HG02884 (cell line): ENCODE data around the gene FKBP9.
"Not testable (repeated sequence)": the region's sequence is repeated elsewhere in the genome, so short reads cannot be mapped to it uniquely, and the experiment has no call there.

Experiments
- ATAC-seq: cut with Tn5 transposase; IDR thresholded peaks from one replicate; pipeline ENCODE4 v1.9.1; 2021; ENCODE audit warnings: mild to moderate bottlenecking, moderate library complexity; ENCODE audit not compliant: unreplicated experiment

Gene FKBP9

DNA sequence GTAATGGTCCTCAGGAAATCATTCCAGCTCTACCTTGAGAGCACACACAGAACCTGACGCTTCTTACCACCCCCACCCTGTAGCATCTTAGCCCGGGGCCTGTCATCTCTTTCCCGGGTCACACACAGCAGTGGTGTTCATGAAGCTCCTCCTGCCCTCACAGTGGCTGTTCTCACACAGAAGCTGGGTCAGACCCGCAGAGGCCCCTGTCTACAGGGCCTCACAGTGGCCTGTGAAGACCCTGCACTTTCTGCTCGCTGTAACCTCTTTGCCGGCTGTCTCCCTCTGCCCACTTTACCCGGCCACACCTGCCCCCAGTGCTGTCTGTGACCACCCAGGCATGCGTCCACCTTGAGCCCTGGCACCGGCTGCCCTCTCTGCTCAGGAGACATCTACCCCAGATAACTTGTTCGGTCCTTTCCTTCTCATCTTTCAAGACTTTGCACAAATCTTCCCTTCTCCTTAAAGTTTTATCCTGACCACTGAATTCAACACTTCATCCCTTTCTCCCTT, 46.9 kb downstream of the FKBP9 start:
- not testable (repeated sequence) for ATAC-seq

DNA sequence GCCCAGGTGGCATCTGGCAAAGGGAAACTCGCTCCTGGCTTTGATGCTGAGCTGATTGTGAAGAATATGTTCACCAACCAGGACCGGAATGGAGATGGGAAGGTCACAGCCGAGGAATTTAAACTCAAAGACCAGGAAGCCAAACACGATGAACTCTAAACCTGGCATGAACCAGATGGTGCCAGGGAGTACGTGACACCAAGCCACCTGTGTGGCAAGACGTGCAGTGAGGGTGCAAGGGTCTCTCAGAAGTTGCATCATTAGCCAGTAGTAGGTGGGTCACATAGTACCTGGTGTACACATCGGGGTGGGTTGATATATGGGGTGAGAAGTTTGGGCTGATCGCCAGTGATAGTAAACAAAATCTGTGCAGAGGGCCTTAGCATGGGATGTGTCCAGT, 48.0 kb downstream of the FKBP9 start:
- not testable (repeated sequence) for ATAC-seq

DNA sequence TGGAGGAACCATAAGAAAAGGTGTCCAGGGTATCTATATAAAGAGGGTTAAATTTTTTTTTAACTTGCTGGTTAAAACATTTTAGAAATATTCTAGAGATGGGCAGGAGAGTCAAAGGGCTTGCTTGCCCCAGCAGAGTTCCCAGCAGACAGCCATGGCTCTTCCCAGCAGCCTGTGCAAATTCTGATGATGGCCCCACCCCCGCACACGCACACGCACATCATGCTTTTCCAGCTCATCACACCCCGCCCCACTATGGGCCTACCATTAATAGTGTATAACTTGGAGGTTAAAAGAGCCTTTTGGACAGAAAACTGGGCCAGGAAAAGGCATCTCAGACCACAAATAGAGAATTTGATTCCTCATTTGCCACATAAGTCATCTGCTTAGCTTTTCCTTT, 48.5 kb downstream of the FKBP9 start:
- ATAC-seq, result not testable (repeated sequence)

DNA sequence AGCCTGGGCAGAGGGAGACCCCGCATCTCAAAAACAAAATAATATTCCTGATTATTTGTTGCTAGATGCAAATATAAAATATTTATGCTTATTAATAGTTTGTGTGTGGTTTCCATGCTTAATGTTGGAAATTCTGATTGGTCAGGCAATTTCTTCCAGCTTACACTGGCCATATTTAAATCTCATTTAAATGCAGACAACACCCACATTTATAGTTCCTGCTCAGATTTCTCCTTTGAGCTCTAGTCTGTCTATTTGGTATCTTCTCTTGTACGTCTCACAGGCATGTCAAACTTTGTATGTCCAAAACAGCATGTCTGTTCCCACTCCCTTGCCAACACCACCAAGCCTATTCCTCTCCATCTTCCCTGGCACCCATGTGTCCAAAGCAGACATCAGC, 52.5 kb downstream of the FKBP9 start:
- no peak for ATAC-seq

DNA sequence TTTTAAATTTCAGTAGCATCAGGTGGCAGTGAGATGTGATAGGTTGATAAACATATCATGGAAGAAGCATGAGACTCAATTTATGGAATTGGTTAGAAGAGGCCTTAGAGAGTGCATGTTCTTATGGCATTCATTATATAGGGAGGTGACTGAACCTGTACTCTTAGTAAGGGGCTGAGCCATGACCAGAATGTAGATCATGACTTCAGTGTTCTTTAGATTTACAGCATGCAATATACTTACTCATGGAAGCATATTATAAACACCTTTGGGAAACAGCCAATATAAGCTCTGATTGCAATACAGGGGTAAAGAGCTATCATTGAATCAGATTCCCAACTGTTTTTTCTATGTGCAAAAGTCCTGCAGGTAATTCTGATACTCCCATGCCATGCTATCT, 55.1 kb downstream of the FKBP9 start:
- no peak for ATAC-seq

DNA sequence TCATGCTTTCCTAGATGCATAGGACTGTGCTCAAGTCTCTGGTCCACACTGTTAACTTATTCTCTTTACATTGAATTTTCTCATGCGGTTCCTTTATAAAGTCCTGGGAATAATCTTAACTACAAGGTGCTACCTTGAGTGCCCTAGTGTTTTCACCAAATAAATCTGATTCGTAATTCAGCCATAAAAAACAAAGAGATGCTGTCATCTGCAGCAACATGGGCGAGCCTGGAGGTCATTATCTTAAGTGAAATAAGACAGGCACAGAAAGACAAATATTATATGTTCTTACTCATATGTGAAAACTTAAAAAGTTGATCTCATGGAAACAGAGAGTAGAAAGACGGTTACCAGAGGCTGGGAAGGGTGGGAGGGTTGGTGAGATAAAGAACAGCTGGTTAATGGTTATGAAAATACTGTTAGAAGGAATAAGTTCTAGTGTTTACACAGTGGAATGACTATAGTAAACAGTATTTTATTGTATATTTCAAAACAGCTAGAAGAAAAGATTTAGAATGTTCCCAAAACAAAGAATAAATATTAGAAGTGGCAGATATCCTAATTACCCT, 67.0 kb downstream of the FKBP9 start:
- no peak for ATAC-seq

DNA sequence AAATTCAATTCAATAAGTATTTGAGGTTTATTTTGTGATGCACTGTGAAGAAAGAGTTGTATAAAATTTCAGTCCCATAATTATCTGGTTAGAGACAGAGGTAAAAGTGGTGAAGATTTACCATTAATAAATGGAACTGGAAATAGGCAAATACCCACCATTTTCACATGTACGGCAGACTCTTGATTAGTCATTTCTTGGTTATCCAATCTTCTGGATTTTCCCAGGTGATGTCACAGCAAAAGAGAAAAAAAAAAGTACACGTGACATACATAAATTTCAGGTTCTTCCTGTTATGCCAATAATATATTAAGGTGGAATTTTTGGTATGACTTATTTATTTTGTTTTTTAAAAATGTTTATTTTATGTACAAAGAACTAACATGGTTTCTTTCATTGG, 78.5 kb downstream of the FKBP9 start:
- no peak for ATAC-seq

DNA sequence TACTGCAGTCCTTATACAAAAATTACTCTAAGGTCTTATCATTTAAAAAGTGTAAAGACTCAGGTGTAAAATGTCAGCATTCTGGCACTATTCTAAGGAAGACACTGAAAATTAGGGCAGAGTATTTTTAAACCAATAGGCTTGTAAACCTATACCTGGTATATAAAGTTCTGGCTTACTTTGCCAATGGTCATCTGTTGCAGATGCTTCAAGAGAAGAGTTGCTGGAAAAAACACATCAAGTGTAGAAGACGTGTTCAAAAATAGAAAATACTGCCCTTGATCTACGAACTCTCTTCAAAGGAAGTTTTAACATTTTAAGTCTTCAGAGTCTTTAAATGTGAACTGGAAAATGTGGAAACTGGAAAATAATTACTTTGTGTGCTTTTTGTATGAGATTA, 81.4 kb downstream of the FKBP9 start:
- no peak for ATAC-seq

DNA sequence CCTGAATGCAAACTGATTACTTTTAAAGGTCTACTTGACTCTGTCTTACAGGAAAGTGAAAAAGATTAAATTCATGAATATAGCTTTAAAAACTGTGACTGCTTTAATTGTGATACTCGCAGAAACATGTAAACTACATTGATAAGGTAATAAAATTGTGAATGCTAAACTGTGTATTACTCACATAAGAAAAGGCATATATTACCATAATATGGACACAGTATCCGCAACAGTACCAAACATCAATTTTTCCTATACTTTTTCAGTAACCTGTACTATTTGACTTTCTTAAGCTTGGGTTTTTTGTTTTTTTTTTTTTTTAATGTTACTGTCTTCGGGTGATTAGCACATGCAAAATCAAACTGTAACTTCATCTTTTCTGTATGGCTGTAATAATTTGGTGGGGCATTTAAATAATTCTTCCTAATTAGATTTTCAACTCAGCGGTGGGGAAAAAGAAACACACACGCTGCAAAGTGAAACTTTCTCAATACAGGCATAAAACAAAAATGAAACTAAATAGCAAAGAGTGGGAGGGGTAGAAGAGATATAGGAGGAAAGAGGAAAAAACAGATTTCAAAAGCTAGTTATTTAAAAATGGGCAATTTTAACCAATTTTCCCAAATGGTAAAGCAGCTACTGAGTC, 82.1 kb downstream of the FKBP9 start:
- ATAC-seq, result peak; percentile 36

DNA sequence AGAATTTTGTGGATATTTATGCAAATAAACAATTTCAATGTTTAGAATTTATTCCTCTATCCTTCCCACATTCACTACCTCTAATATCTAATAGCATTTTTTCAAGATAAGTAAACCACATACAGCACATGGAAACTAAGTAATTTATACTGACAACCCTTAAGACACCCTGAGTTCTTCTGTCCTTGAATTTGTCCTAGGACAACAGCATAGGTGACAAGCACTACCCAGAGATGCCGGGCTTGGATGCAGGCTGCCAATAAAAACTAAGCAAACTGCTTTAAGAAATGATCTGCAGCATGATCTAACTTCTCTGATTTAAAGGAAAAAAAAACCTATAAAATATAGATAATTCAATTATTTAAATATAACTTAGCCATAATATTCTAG, 82.7 kb downstream of the FKBP9 start:
- ATAC-seq, result no peak

DNA sequence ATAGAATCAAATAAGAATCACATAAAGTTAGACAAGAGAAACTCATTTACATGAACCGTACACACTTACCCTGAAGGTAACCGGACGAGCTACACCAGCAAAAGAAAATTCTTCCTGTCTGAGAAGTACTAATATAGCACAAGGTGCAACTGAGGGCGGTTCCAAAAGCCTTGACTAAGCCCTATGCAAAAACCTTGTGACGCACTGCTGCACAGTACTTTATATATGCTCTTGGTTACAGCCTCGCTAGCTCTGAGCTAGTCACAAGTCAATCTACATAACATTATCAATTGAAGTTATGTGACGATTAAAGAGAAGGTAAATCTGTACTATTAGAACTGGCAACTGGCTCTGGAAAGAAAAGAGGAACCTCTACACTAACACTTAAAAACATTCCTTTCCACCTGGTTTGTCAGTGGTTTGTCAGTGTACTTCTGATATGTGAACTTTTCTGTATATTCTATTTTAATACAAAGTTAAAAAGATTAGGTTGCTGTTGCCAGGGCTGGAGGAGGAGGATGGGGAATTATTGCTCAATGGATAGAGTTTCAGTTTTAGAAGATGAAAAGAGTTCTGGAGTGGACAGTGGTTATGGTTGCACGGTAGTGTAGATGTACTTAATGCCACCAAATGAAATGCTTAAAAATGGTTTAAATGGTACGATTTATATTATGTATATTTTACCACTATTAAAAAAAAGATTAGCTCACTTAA, 83.7 kb downstream of the FKBP9 start:
- peak; percentile 91 for ATAC-seq

DNA sequence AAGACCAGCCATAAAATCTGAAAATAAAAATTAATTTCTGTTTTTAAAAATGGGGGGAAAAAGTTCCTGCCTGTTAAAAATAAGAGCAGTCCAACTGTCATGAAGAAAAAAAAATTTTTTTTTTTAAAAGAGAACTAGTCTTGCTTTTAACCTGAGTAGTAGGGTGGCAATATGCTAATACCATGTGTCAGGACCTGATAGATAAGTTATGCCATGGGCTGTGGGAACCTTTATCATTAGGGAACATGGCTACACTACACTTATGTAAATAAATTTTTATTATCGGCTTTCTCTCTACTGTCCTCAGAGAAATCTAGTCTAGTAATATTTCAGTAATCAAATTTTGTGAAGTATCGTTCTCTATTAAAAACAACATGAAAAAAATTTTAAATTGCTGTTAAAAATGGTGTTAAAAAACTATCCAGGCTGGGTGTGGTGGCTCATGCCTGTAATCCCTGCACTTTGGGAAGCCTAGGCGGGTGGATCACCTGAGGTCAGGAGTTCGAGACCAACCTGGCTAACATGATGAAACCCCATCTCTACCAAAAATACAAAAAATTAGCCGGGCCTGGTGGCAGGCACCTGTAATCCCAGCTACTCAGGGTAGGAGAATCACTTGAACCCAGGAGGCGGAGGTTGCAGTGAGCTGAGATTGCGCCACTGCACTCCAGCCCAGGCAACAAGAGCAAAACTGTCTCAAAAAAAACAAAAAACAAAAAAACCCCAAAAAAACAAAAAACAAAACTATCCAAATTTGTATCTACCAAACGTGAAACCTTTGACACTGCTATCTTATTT, 84.6 kb downstream of the FKBP9 start:
- no peak for ATAC-seq

DNA sequence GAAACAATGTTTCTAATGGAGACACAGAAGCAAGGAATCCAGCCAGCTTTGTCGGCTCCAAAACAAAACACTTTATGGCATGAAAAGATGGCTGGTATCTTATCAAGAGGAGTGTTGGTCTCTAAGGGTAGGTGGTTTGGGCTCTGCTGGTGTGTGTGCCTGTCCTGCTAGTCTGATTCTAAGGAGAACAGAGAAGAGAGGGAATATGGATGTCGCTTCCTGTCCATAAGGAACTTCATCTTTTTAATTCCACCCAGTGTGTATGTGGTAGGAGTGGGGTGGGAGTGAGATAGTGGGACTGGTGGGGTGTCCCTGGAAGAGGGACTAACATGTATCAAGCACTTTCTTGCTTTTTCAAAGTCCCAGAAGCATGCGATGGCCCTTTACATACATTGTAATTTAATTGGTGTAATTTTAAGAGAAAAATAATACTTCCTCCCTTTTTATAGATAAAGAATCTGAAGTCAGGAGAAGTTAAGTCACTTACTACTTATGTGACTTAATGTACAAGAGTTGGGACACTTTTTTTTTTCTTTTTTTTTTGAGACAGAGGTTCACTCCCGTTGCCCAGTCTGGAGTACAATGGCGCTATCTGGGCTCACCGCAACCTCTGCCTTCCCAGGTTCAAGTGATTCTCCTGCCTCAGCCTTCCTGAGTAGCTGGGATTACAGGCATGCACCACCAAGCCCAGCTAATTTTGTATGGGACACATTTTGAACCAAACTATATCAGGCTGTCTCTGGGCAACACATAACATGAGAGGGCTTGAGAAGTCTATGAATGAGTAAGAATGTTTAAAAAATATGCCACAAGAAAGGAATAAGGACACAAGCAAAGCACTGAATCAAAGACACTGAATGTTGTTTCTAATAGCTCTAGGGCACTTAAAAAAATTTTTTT, 86.5 kb downstream of the FKBP9 start:
- ATAC-seq, result no peak

DNA sequence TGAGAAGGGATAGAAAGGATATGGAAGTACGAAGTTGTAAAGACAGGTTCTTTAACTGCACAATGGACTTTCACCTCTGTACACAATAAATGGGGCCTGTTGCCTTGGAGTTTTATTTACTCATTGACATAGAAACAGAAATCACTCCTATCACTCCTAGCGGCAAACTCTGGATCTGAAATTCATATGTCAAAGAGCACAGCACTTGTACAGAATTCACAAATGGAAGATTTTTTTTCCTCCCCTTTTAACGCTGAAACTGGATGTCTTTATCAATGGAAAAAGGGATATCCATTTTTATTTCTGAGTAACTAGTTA, 87.1 kb downstream of the FKBP9 start:
- ATAC-seq, result no peak

DNA sequence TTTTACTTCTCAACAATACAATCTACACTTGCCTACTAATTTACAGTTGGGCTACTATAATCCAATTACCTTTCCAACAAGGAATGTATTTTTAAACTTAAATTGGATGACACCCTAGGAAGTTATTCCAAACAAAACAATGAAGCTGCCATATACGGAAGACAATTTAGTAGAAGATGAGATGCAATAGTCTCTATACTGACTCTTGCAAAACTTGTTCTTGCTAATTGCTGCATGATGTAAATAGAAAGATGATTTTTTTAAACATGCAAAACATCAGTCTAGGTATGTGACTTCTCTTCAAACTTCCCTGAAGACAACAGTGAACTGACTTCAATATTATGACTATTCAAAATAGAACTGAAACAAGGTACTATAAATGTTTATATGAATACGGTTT, 87.7 kb downstream of the FKBP9 start:
- peak; percentile 38 for ATAC-seq

DNA sequence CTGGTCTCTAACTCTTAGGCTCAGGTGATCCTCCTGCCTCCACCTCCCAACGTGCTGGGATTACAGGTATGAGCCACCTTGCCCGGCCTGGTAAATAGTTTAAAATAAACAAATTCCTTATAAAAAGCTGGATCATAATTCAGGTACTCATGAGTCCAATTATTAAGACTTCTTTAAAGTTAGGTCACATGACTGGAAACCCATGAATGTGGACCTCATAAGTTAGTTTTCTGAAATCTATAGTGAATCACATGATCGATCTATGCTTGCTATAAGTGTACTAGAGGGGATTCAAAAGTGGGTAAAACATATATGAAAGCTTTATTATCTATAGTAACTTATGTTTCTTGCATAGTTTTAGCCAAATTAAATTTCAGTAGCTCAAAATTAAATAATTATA, 91.0 kb downstream of the FKBP9 start:
- no peak for ATAC-seq

DNA sequence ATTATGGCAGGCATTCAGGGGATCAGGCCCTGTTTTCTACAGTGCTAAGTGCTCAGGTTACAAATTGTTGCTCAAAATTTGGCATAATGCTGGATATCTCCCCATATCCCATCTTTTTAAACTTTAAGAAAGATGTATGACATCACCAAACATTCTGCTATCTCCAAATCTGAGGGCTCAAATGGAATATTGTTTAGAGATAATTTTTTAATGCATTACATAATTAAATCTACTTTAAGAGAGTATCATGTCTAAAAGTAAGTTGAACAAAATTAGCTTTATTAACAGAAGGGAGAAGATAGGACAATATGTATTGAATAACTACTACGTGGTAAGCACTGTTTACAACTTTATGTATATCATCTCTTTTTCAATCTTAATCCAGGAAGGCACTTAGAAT, 91.5 kb downstream of the FKBP9 start:
- ATAC-seq, result no peak

DNA sequence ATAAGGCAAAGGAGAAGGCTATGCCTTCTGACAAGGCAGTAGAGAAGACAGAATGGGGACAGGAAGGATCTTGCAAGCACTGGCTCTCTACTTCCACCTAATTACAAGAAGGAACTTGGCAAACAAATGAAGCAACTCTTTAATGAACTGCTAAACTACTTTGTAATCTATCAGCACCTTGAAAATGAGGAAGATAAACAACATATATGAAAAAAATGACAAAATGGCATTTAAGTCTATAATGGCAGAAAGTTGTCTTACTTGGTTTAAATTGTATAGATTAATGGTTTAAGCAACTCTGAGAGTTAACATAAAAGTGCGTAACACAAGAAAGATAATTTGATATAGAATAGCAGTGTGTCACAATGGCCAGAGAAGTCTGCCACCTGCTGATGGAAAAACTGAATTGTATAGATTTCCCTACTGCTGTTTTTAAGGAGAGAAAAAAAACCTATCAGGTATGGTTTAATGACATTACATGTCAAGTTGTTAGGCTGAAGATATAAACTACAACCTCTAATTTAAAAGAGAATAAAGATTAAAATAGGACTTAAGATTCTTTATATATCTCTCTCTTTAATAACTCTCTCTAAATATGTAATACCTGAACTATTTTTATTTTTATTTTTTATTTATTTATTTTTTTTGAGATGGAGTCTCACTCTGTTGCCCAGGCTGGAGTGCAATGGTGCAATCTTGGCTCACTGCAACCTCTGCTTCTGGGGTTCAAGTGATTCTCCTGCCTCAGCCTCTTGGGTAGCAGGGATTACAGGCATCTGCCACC, 93.5 kb downstream of the FKBP9 start:
- peak; percentile 59 for ATAC-seq

DNA sequence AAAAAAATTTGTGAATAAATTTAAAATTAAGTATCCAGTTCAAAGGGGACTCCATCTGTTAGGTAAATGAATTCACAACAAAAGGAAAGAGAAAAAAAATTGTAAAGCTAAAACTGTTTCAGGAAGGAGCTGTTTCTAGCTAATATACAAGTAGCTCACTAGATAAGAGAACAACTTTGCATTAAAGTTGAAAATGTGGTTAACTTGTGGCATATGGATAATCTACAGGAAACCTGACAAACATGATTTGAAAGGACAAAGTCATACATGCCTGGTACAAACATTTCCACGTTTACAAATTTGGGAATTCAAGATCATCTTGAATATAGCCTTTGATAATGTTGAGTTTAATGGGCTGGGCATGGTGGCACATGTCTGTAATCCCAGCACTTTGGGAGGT, 96.5 kb downstream of the FKBP9 start:
- no peak for ATAC-seq
